ENCODE data around the gene MORN5. TPM values are rescaled to one million over a fixed set of nuclear protein-coding genes. Genes with fewer than 3 reads are reported as not detected.

MORN5 gene
- total and polyA plus RNA-seq, 4 donors, result not detected

DNA sequence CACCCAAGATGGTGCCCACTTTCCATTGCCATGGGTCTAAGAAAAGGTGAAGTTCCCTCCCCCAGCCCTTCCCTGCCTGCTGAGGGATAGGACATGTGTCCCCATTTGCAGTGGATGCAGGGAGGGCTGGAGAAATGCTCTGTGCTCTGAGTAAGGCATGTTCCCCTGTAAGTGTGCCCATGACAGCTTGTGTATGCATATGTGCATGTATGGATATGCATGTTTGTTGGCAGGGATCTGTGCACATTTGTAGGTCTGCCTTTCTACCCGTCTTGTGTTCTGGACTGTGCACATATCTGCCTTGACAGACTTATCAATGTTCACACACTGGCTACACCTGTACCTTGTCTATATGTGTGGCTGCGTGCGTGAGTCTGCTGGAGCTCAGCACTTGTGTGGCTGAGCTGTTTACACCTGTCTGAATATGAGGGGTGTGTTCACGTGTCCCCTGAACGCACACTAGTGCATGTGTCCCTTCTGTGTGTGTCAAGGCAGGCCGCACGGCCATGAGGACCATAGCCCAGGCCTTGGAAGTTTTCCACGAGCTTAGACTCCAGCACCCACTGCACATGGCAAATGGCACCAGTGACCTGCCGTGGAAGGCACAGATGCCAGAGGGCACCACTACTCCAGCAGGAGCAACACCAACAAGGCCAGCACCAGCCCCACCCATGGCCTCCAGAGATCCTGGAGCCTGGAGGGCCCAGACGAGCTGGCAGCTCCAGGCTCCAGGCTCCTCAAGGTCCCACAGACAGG, 39.2 kb upstream of the MORN5 start:
- Histone ChIP-seq H3K9ac (ENCODE audit: low read depth in 1 of 2, low read length in 2 of 2) (no peak overlapping the region), H3K27me3 (ENCODE audit: control insufficient read depth in 4 of 4, insufficient read depth in 4 of 4, low read length in 3 of 4) (peaks cover 0 to 2% (median 0%) of the 10 kb centered on the region in 4 donors), H3K4me1 (ENCODE audit: control insufficient read depth in 4 of 4, insufficient read depth in 4 of 4, low read length in 3 of 4) (peaks cover 0 to 1% (median under 1%) of the 10 kb centered on the region in 4 donors), H3K36me3 (ENCODE audit: control insufficient read depth in 4 of 4, insufficient read depth in 3 of 4, low read depth in 1 of 4, low read length in 3 of 4) (no peaks in the 10 kb centered on the region), H3K9me3 (ENCODE audit: control insufficient read depth in 4 of 4, low read length in 3 of 4) (no peaks in the 10 kb centered on the region), H3K4me3 (ENCODE audit: low read depth in 1 of 3, low read length in 3 of 3) (no peak overlapping the region), H3K27ac (ENCODE audit: low read depth in 1 of 2, low read length in 2 of 2) (no peak overlapping the region)
- 83% methylated on average over 10 of the region's 10 CpGs for WGBS
- DNase-seq (ENCODE audit: low spot score), result no peak
- TF ChIP-seq RXRA (IDR thresholded peaks at IDR 0.05), result no peak
- TF ChIP-seq, protein P1, sequence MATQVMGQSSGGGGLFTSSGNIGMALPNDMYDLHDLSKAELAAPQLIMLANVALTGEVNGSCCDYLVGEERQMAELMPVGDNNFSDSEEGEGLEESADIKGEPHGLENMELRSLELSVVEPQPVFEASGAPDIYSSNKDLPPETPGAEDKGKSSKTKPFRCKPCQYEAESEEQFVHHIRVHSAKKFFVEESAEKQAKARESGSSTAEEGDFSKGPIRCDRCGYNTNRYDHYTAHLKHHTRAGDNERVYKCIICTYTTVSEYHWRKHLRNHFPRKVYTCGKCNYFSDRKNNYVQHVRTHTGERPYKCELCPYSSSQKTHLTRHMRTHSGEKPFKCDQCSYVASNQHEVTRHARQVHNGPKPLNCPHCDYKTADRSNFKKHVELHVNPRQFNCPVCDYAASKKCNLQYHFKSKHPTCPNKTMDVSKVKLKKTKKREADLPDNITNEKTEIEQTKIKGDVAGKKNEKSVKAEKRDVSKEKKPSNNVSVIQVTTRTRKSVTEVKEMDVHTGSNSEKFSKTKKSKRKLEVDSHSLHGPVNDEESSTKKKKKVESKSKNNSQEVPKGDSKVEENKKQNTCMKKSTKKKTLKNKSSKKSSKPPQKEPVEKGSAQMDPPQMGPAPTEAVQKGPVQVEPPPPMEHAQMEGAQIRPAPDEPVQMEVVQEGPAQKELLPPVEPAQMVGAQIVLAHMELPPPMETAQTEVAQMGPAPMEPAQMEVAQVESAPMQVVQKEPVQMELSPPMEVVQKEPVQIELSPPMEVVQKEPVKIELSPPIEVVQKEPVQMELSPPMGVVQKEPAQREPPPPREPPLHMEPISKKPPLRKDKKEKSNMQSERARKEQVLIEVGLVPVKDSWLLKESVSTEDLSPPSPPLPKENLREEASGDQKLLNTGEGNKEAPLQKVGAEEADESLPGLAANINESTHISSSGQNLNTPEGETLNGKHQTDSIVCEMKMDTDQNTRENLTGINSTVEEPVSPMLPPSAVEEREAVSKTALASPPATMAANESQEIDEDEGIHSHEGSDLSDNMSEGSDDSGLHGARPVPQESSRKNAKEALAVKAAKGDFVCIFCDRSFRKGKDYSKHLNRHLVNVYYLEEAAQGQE (IDR thresholded peaks at IDR 0.05), result no peak
- TF ChIP-seq EGR1 (IDR thresholded peaks at IDR 0.05; ENCODE audit: low read depth in 2 of 2), result no peak
- no peak for TF ChIP-seq HNF4A (conservative IDR thresholded peaks at IDR 0.05)
- TF ChIP-seq RAD21 (IDR thresholded peaks at IDR 0.05), result no peak
- TF ChIP-seq JUND (IDR thresholded peaks at IDR 0.05), result no peak
- TF ChIP-seq FOXA1 (IDR thresholded peaks at IDR 0.05), result no peak
- TF ChIP-seq, protein P2, sequence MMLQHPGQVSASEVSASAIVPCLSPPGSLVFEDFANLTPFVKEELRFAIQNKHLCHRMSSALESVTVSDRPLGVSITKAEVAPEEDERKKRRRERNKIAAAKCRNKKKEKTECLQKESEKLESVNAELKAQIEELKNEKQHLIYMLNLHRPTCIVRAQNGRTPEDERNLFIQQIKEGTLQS (IDR thresholded peaks at IDR 0.05), result no peak
- no peak for TF ChIP-seq GABPA (IDR thresholded peaks at IDR 0.05 in 1 of 2, conservative IDR thresholded peaks at IDR 0.05 in 1 of 2)
- TF ChIP-seq, protein P3, sequence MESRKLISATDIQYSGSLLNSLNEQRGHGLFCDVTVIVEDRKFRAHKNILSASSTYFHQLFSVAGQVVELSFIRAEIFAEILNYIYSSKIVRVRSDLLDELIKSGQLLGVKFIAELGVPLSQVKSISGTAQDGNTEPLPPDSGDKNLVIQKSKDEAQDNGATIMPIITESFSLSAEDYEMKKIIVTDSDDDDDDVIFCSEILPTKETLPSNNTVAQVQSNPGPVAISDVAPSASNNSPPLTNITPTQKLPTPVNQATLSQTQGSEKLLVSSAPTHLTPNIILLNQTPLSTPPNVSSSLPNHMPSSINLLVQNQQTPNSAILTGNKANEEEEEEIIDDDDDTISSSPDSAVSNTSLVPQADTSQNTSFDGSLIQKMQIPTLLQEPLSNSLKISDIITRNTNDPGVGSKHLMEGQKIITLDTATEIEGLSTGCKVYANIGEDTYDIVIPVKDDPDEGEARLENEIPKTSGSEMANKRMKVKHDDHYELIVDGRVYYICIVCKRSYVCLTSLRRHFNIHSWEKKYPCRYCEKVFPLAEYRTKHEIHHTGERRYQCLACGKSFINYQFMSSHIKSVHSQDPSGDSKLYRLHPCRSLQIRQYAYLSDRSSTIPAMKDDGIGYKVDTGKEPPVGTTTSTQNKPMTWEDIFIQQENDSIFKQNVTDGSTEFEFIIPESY (IDR thresholded peaks at IDR 0.05), result no peak
- no peak for TF ChIP-seq SP1 (IDR thresholded peaks at IDR 0.05)
- TF ChIP-seq HNF4G (IDR thresholded peaks at IDR 0.05), result no peak
- TF ChIP-seq, protein P4, sequence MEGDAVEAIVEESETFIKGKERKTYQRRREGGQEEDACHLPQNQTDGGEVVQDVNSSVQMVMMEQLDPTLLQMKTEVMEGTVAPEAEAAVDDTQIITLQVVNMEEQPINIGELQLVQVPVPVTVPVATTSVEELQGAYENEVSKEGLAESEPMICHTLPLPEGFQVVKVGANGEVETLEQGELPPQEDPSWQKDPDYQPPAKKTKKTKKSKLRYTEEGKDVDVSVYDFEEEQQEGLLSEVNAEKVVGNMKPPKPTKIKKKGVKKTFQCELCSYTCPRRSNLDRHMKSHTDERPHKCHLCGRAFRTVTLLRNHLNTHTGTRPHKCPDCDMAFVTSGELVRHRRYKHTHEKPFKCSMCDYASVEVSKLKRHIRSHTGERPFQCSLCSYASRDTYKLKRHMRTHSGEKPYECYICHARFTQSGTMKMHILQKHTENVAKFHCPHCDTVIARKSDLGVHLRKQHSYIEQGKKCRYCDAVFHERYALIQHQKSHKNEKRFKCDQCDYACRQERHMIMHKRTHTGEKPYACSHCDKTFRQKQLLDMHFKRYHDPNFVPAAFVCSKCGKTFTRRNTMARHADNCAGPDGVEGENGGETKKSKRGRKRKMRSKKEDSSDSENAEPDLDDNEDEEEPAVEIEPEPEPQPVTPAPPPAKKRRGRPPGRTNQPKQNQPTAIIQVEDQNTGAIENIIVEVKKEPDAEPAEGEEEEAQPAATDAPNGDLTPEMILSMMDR (IDR thresholded peaks at IDR 0.05; ENCODE audit: low read depth, low read length, missing input control), result no peak
- no peak for TF ChIP-seq TAF1 (conservative IDR thresholded peaks at IDR 0.05)
- TF ChIP-seq YY1 (IDR thresholded peaks at IDR 0.05), result no peak
- no peak for TF ChIP-seq FOXA2 (IDR thresholded peaks at IDR 0.05)
- TF ChIP-seq, protein P5, sequence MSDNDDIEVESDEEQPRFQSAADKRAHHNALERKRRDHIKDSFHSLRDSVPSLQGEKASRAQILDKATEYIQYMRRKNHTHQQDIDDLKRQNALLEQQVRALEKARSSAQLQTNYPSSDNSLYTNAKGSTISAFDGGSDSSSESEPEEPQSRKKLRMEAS (IDR thresholded peaks at IDR 0.05), result no peak

Data from liver (tissue), 9 donors.